Measurements from ENCODE around the gene NGEF. TPM values are rescaled to one million over a fixed set of nuclear protein-coding genes. Genes with fewer than 3 reads are reported as not detected.

NGEF gene
- total and polyA plus RNA-seq, 7 donors = 0.28 to 13.9 (median 10.8) TPM; not detected in 2

GRCh38 chr2:233011702-233012131, 1.3 kb downstream of the NGEF start:
- no peak overlapping the region for H3K27ac ChIP-seq
- TF ChIP-seq CTCF (IDR thresholded peaks at IDR 0.05) (no peak), EP300 (IDR thresholded peaks at IDR 0.05) (no peak)
- intact Hi-C loops (cut with DNase I) = no loop called here
- H3K4me3 ChIP-seq = no peak overlapping the region
- no peaks in the 10 kb centered on the region for H3K27me3 ChIP-seq
- no peak for DNase-seq
- 29 to 53% methylated on average over 1 of the region's 1 CpG for WGBS, 2 donors
- no peaks in the 10 kb centered on the region for H3K36me3 ChIP-seq
- no peaks in the 10 kb centered on the region for H3K9me3 ChIP-seq
- H3K4me1 ChIP-seq = no peaks in the 10 kb centered on the region

- intact Hi-C loops (cut with DNase I) = no loop called here
- Histone ChIP-seq H3K9me3 (no peaks in the 10 kb centered on the region), H3K27me3 (no peaks in the 10 kb centered on the region), H3K4me3 (no peak overlapping the region), H3K27ac (no peak overlapping the region), H3K36me3 (no peaks in the 10 kb centered on the region), H3K4me1 (no peaks in the 10 kb centered on the region)
- no peak for DNase-seq
- 76 to 90% methylated on average over 6 of the region's 6 CpGs for WGBS, 2 donors
- TF ChIP-seq POLR2AphosphoS5 (IDR thresholded peaks at IDR 0.05) (no peak), POLR2A (IDR thresholded peaks at IDR 0.05) (no peak), CTCF (IDR thresholded peaks at IDR 0.05) (no peak), EP300 (IDR thresholded peaks at IDR 0.05) (no peak)
Observed at GRCh38 chr2:233011268-233011650, 1.8 kb downstream of the NGEF start.

- no peak for DNase-seq
- Histone ChIP-seq H3K27ac (no peak overlapping the region), H3K27me3 (no peaks in the 10 kb centered on the region), H3K4me3 (no peak overlapping the region), H3K36me3 (no peaks in the 10 kb centered on the region), H3K9me3 (no peaks in the 10 kb centered on the region), H3K4me1 (no peaks in the 10 kb centered on the region)
- 81 to 89% methylated on average over 9 of the region's 9 CpGs for WGBS, 2 donors
- intact Hi-C loops (cut with DNase I) = no loop called here
- no peak for TF ChIP-seq CTCF (IDR thresholded peaks at IDR 0.05)
- no peak for TF ChIP-seq POLR2A (IDR thresholded peaks at IDR 0.05)
- no peak for TF ChIP-seq EP300 (IDR thresholded peaks at IDR 0.05)
- no peak for TF ChIP-seq POLR2AphosphoS5 (IDR thresholded peaks at IDR 0.05)
Observed at GRCh38 chr2:233010569-233011267, 2.3 kb downstream of the NGEF start.

- no peak overlapping the region for H3K4me3 ChIP-seq
- no peaks in the 10 kb centered on the region for H3K4me1 ChIP-seq
- H3K27ac ChIP-seq = no peak overlapping the region
- no peaks in the 10 kb centered on the region for H3K27me3 ChIP-seq
- no peaks in the 10 kb centered on the region for H3K36me3 ChIP-seq
- DNase-seq = no peak
- intact Hi-C loops (cut with DNase I) = no loop called here
- WGBS, 2 donors = 95 to 97% methylated on average over 3 of the region's 3 CpGs
- TF ChIP-seq CTCF (IDR thresholded peaks at IDR 0.05) (no peak), POLR2AphosphoS5 (IDR thresholded peaks at IDR 0.05) (no peak), EP300 (IDR thresholded peaks at IDR 0.05) (no peak), POLR2A (IDR thresholded peaks at IDR 0.05) (no peak)
- no peaks in the 10 kb centered on the region for H3K9me3 ChIP-seq
Observed at GRCh38 chr2:233009661-233010060, 3.4 kb downstream of the NGEF start.

GRCh38 chr2:233007739-233008138, 5.3 kb downstream of the NGEF start:
- Histone ChIP-seq H3K9me3 (no peaks in the 10 kb centered on the region), H3K27me3 (no peaks in the 10 kb centered on the region), H3K27ac (no peak overlapping the region), H3K36me3 (no peaks in the 10 kb centered on the region), H3K4me3 (no peak overlapping the region), H3K4me1 (no peaks in the 10 kb centered on the region)
- 78 to 83% methylated on average over 3 of the region's 3 CpGs for WGBS, 2 donors
- intact Hi-C loops (cut with DNase I) = no loop called here
- no peak for TF ChIP-seq POLR2AphosphoS5 (IDR thresholded peaks at IDR 0.05)
- no peak for TF ChIP-seq CTCF (IDR thresholded peaks at IDR 0.05)
- no peak for TF ChIP-seq EP300 (IDR thresholded peaks at IDR 0.05)
- no peak for TF ChIP-seq POLR2A (IDR thresholded peaks at IDR 0.05)
- DNase-seq = no peak
